ENCODE results near the gene OPN4.
"Not testable (repeated sequence)": the region's sequence is repeated elsewhere in the genome, so short reads cannot be mapped to it uniquely, and the experiment has no call there.

The OPN4 gene, protein sequence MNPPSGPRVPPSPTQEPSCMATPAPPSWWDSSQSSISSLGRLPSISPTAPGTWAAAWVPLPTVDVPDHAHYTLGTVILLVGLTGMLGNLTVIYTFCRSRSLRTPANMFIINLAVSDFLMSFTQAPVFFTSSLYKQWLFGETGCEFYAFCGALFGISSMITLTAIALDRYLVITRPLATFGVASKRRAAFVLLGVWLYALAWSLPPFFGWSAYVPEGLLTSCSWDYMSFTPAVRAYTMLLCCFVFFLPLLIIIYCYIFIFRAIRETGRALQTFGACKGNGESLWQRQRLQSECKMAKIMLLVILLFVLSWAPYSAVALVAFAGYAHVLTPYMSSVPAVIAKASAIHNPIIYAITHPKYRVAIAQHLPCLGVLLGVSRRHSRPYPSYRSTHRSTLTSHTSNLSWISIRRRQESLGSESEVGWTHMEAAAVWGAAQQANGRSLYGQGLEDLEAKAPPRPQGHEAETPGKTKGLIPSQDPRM
- 0 reads per million in 2 donors for total RNA-seq

DNA sequence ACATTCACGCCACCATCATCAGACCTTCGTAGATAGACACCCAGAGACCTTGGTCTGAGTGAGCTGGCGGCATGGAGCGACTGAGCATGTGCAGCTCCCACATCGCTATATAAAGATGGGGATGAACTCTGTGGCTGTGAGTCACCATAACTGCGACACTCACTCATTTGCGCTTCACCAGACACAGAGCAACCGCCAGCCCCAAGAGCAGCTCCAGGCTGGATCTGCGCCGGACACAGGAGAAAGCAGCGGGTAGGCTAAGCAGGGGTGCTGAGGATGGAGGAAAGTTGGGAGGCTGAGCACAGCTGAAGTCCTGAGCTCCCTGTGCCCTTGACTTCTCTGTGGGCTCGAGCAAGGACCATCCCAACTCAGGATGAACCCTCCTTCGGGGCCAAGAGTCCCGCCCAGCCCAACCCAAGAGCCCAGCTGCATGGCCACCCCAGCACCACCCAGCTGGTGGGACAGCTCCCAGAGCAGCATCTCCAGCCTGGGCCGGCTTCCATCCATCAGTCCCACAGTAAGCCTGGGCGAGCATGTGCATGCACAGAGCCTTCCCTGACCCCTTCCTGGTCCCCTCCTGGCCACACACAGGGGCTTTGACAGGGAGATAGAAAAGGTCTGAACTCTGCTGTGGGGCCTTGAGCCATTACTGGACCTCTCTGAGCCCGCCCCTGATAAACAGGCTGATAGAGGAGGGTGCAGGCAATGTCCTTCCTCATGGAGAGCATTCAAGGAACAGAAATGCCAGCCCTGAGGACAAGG is at the start of gene OPN4:
TSS of gene OPN4 (plus strand) at position 137 of the 762 bp plus-strand sequence. CDS start at position 374, 237 bp downstream.
- no peak for DNase-seq

DNA sequence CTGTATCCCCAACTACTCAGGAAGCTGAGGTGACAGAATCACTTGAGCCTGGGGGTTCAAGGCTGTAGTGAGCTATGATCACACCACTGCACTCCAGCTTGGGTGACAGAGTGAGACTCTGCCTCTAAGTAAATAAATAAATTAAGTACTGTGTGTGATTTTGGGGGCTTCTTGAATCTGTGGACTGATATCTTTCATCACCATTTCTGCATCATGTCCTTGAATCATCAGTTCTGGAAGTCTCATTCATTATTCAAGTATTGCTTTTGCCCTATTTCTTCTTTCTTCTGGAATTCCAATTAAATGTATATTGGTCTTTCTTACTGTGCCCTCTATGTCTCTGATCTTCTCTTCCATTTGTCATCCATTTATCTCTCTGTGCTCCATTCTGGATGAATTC is 46.7 kb upstream of the OPN4 start:
- no peak for DNase-seq

DNA sequence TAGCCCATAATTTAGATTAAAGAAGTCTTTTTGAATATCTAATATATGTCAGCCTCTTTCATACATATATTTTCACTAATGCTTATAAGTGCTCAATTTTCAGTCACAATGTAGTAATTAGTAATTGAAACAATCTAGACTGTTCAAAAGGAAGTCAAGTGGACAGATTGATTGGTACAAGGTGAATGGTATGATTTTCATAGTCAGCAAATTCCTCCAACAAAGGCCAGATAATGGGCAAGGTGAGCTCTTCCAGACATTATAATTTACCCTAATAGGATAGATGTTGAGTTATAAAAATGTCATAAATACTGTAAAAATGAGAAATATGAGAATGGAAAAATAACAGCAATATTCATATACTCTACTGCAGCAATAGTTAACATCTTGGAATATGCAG is 44.4 kb upstream of the OPN4 start:
- no peak for DNase-seq

DNA sequence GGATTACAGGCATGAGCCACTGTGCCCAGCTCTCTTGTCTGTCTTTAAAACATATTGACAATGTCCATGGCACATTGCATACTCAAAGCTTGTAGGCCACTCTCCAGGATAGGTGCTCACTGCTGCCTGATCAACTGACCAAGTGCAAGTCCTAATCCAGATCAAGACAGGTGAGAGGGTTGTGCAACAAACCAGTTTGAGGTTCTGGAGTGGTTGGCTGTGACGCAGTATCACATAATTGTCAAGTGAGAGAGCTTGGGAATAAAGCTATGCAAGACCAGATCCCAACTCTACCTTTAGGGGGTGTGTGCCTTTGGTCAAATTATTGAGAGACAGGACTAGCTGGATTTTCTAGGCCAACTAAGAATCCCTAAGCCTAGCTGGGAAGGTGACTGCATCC is 43.0 kb upstream of the OPN4 start:
- no peak for DNase-seq

DNA sequence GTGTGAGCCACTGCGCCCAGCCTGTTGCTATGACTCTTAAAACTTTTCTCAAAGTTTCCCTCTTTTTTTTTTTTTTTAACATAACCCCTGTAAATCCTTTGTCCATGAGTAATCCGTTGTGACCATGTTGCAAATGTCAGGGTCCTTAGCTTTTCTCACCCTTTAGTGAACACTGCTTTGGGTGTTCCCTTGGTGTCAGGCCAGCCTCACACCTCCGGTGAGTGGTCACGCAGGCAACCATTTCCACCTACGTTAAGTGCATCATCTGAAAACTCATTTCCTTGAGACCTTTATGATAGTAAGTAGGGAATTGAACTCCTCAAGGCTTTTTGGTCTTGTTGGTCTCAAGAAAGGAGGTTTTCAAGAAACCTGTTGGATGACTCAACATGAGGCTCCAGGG is 41.3 kb upstream of the OPN4 start:
- no peak for DNase-seq

DNA sequence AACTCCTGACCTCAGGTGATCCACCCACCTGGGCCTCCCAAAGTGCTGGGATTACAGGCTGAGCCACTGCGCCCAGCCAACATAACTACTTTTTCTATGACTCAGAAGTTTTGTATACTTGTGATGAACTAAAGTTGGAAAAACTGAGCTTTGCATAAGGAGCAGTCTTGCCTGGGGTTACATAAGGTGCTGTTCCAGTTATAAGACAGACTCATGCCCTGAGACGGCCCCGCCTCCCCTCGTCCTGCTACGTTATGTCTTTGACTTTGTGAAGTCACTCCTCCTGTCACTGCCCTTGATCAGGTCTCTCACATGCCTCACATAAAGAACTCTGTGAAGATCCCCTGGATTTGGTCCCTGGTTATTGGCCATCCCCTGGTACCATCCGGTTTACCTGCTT is 40.4 kb upstream of the OPN4 start:
- DNase-seq: no peak

DNA sequence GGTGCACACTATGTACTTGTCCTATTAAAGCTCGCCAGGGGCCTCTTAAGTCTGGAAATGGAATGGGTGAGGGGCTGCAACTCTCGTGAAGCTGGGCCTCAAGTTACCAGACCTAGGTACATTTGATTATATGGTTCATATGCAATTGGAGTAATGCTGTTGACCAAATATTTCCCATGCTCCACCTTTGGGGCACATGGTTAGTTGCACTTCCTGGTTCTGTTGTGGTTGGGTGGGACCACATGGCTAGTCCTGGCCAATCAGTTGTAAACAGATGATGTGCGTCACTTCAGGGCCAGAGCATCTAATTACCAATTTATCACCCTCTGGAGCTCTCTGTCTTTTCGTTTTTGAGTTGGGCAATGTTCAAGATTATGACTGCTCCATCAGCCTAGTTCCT is 39.5 kb upstream of the OPN4 start:
- DNase-seq: no peak

DNA sequence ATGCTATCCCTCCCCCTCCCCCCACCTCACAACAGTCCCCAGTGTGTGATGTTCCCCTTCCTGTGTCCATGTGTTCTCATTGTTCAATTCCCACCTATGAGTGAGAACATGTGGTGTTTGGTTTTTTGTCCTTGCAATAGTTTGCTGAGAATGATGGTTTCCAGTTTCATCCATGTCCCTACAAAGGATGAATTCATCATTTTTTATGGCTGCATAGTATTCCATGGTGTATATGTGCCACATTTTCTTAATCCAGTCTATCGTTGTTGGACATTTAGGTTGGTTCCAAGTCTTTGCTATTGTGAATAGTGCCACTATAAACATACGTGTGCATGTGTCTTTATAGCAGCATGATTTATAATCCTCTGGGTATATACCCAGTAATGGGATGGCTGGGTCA is 37.1 kb upstream of the OPN4 start:
- DNase-seq: not testable (repeated sequence)

DNA sequence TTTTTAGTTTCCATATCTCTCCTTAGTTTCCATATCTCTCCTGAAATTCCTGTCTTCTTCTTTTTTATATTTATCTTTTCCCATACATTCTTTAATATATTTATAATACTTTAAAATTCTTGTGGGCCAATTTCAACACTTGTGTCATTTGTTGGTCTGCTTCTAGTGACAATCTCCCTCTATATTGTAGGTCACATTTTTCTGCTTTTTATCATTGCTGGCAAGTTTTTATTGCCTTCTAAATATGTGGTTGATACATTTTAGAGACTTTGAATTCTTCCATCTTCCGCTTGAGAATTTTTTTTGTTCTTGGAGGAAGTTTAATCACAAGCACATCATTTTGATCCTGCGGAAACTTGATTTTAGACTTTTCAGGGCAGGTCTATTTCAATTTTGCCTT is 26.0 kb upstream of the OPN4 start:
- no peak for DNase-seq

DNA sequence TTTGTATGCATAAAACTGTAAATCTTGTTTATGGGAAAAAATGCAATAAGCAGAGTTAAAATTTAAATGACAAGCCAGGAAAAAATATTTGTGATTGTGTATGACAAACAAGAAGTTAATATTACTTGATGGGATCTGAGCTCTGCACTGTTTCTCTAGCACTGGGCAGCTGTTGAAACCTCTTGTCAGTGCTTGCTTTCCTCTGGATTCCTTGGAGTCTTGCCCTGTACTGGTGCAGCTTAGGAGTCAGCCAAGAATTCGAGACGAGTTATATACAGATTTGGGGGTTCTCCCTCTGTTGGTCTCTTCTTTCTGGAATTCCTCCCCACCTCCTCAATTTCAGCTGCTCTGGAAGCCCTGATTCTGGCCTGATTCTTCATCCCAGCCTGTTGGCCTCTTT is 24.3 kb upstream of the OPN4 start:
- DNase-seq: no peak

DNA sequence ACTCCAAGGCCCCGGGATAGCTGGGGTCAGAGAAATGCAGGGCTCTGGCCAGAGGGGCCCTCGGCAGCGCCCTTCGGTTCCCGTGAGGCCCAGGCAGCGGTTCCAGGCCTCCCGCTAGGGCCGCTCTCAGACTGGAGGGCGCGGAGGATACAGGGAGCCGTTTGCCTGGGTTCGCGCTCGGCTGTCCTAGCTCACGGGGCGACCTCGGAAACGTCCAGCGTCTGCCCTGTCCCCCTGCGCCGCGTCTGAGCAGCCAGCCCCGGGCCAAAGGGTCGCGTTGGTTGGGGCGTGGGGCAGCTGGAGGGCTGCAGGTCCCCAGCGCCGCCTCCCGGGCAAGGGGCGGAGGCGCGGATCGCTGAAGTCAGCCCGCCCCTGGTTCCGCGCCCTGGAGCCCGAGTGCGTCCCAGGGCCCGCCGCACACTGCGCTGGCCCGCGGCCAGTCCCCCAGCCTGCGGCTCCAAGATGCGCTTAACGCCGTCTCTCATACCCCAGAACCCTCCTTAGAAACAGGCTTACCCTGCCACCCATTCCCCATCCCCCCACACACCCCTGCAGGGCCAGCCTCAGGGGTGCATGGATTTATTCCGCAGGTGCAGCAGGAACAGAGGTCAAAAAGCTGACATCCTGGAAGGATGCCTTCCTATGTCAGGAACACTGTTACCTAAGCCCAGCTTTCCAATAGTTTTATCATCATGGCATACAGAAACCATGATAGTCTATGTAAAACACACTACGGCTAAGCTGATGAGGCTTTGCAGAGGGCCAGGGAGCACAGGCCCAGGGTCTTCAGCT is 22.1 kb upstream of the OPN4 start:
- no peak for DNase-seq

DNA sequence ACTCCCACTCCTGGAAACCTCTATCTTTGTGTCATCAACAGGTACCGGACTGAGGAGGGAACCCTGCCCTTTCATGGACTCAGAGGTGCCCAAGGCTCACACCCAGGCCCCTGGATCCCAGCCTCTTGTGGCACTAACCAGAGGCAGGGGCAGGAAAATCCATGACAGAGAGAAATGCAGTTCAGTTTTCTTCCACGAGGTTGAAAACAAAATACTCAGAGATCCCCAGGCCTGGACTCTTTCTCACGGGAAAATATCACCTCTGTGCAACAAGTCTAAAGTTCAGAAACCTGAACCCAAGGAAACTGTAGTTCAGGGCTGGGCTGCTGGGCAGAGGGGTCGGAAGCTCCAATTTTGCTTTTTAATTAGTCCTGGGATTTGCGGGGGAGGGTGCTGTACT is 21.4 kb upstream of the OPN4 start:
- DNase-seq: no peak

DNA sequence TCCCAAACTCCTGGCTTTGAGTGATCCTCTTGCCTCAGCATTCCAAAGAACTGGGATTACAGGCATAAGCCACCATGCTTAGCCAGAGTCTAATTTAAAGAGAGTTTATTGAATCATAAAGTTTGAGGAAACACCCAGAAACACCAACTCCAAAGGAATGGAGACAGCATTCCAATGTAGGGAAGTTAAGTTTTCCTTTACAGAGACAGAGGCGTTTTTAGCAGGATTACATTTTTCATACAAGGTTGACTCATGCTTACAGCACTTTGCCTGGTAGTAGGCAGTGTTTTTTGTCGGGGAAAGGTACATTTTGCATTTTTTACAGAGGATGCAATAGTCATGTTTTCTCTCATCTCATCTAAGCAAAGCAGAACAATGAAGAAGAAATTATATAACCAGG is 18.9 kb upstream of the OPN4 start:
- no peak for DNase-seq

DNA sequence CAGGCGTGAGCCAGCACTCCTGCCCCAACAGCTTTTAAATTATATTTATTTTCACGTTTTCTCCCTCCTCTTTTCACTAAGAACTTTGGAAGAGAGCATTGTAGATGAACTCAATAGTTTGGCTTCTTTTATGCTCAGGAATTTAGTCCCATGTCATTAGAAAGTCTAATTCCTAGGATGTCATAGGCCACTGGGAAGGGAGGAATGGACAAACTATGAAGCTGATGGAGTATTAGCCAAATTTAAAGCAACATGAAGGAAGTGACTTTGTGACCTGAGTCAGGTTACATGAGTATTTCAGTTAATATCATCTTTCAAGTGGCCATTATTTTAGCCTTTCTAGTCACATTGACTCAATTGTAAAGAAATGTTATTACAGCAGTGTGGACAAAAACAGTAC is 18.0 kb upstream of the OPN4 start:
- DNase-seq: no peak

DNA sequence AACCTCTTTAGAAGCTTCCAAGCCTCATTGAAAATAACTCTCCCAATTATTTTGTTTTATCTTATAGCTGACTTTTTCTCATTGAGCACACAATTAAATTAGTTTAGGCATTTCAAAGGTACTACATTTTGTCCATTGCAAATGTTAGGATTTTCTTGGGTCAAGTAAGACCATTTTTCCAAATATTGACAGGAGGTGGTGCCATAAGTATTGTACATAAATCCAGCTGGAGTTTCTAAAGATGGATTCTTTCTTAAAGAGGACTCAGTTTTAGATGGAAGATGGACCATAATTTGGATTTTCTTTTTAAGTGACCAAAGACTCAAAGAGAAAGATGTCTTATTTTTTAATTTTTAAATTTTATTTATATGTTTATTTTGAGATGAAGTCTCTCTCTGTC is 12.3 kb upstream of the OPN4 start:
- DNase-seq: no peak

DNA sequence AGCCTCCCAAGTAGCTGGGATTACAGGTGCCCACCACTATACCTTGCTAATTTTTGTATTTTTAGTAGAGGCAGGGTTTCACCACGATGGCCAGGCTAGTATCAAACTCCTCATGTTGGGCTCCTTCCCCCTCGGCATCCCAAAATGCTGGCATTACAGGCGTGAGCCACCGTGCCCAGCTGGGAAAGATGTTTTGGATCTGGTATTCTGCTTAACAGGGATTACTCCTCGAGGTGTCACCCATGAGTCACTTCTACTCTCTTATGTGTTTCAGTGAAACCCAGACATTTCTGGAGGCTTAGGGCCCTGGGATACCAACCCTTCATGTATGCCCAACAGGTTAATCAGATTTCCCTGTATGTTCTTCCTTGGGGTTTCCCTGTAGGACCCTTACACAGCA is 11.8 kb upstream of the OPN4 start:
- no peak for DNase-seq

DNA sequence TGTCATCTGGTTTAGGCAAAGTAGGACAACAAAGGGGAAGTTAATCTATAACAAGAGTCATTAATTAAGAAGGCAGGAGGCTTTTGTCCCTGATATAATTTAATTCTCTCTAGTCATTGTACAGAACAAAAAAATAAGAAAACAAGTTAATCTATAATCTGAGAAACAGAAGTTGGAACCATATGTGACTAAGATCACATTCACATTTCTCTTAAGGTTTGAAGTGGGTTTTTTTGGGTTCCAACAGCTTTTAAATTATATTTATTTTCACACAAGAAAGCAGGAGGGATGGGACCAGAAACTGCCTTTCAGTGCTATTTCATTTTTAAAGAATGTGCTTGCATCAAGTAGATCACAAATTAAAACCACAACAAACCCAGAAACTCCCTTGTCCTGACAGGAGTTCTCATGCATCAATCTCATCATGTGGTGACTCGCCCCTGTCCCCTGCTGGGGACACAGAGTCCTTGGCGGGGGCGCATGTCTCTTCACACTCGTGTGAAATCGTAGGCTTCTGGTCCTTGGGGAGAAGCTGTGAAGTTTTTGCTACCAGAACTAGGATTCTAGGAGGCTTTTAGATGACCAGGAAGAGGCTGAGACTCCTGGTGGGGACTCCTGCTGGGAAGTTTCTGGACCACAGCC is 10.1 kb upstream of the OPN4 start:
- no peak for DNase-seq

DNA sequence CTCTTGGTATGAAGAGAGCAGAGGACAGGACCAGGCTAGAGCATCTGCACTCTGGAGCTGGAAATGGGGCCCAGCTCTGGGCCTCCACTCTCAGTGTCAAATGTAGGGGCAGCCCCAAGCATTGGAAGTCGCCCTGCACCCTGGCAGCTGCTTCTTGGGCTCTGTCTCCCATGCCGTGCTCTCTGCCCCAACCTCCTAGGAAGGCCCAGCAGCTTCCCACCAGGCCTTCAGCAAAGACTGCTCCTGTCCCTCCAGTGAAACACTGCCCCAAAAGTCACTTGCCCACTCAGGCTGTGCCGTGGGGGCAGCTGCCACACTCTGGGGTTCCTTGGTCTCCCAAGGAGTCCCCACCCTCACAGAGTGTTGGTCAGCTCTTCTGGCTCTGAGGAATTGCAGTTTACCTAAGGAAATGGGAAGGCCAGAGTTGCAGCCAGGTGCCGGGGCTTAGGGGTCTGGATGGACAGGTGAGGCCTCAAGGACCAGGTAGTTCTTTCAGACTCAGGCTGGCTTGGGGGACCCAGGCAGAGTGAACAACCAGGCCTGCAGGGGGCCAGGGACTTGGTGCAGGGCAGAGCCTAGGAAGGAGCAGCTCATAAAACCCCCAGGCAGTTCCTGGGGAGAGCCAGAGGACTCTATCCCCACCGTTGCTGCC is 9.4 kb upstream of the OPN4 start:
- DNase-seq: no peak

DNA sequence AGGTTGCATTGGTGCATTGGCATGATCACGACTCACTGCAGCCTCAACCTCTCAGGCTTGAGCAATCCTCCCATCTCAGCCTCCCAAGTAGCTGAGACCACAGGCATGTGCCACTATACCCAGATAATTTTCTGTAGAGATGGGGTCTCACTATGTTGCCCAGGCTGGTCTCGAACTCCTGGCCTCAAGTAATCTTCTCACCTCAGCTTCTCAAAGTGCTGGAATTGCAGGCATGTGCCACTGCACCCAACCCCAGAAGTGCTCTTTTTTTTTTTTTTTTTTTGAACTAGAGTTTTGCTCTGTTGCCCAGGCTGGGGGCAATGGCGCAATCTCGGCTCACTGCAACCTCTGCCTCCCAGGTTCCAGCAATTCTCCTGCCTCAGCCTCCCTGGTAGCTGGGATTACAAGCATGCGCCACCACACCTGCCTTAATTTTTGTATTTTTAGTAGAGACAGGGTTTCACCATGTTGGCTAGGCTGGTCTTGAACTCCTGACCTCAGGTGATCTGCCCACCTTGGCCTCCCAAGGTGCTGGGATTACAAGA is 8.7 kb upstream of the OPN4 start:
- DNase-seq: not testable (repeated sequence)

DNA sequence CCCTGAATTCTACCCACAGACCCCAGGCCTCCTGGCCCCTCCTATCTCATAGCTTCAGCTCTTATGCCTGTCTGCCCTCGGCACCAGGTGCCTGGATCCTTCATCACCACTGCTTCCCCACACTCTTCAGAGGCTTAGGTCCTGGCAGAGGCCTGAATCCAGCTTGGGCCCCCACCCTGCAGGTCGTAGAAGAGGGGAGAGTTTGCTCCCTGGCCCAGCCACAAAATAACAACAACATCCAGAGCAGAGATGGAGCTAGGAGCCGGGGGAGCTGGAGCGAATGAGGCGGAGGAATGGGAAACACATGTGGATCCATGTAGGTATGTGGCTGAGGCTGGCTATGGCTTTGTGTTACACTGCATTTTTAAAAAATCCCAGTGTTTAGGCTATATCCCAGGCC is 7.8 kb upstream of the OPN4 start:
- DNase-seq: no peak

DNA sequence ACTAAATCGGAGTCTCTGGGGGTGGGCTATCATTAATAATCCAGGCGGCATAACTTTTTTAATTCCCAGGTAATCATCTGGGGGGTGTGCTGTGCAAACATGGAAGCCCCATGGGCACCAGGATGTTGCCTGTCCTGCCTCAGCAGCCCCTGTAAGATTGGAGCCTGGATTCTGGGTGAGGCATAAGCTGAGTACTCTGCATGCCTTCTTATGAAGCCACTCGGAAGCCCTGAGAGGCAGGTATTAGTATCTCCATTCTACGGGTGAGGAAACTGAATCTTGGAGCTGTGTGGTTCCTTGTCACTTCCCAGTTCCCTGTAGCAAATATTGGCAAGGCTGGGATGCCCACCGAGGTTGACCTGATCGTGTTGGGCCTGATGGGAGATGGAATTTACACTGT is 7.4 kb upstream of the OPN4 start:
- no peak for DNase-seq
